SK-N-MC (cell line): ENCODE data around the gene RALGPS1.

Experiments used
- EZH2 ChIP-seq: fragments of 200-600 bp; sonication (generic); IDR thresholded peaks from one replicate; pipeline ENCODE4 v1.6.1; 2017; ENCODE audit warnings: antibody characterized with exemption
- POLR2AphosphoS5 ChIP-seq: IDR thresholded peaks from 2 replicates; pipeline ENCODE4 v1.6.1; 2012; ENCODE audit warnings: mild to moderate bottlenecking, low read depth, low read length, borderline replicate concordance

- TF ChIP-seq EZH2 (no peak), POLR2AphosphoS5 (no peak)
Measured at GRCh38 chr9:127106466-127106855, 191.9 kb downstream of the RALGPS1 start.
